Kidney (tissue), 14 donors: Measurements from ENCODE around the gene ITGA3. TPM values are rescaled to one million over a fixed set of nuclear protein-coding genes. Genes with fewer than 3 reads are reported as not detected.

Experiments used
- DNase-seq, 5 donors: peaks; one replicate each; pipeline ENCODE4 v3.0.0-alpha.2; 2013 to 2020
- FAIRE-seq: peaks from 2 replicates; lab custom pipeline; 2012; peaks lifted over from hg19 to GRCh38; lab: Jason Lieb, UNC
- H3K27ac ChIP-seq, 2 donors: one replicate each; pipeline ENCODE4 v1.7.0; 2013; ENCODE audit warnings: low read depth in 2 of 2, low read length in 2 of 2, inconsistent platforms in 1 of 2
- H3K27me3 ChIP-seq: one replicate; pipeline ENCODE4 v1.7.1; 2013; ENCODE audit warnings: low read length, inconsistent platforms; ENCODE audit not compliant: control insufficient read depth, insufficient read depth
- H3K36me3 ChIP-seq, 3 donors: one replicate each; pipeline versions ENCODE4 v1.7.0 to v1.7.1; 2013; ENCODE audit warnings: low read length in 3 of 3, control low read depth in 1 of 3, inconsistent platforms in 1 of 3; ENCODE audit not compliant: insufficient read depth in 3 of 3, control insufficient read depth in 2 of 3
- H3K4me1 ChIP-seq, 3 donors: one replicate each; pipeline versions ENCODE4 v1.7.0 to v1.7.1; 2013; ENCODE audit warnings: low read length in 3 of 3, inconsistent platforms in 1 of 3, low read depth in 1 of 3; ENCODE audit not compliant: control insufficient read depth in 2 of 3, insufficient read depth in 2 of 3
- H3K4me3 ChIP-seq, 3 donors: one replicate each; pipeline versions ENCODE4 v1.7.0 to v1.8.1; 2013; ENCODE audit warnings: low read length in 3 of 3, control low read depth in 1 of 3, inconsistent platforms in 1 of 3
- H3K9ac ChIP-seq, 3 donors: one replicate each; pipeline versions ENCODE4 v1.7.0 to v1.7.1; 2013; ENCODE audit warnings: low read length in 3 of 3, control low read depth in 1 of 3, inconsistent platforms in 1 of 3
- H3K9me3 ChIP-seq, 3 donors: one replicate each; pipeline versions ENCODE4 v1.7.0 to v1.7.1; 2013; ENCODE audit warnings: low read length in 3 of 3, control low read depth in 1 of 3, inconsistent platforms in 1 of 3; ENCODE audit not compliant: control insufficient read depth in 2 of 3, insufficient read depth in 1 of 3
- intact Hi-C: fragments of 100-400 bp; cut with DNase I; formaldehyde crosslinking; loops from one replicate; pipeline ENCODE4 v1.11.1; 2022
- polyA plus RNA-seq: library from polyadenylated mRNA; stranded (reverse); fragments of 350-450 nt; fragmentation: Illumina TruSeq; extraction: RNeasy Lipid Tissue Mini Kit (QIAGEN cat#74804); gene quantifications from one replicate; pipeline ENCODE4 v1.2.3, GENCODE V29; 2014; ENCODE audit warnings: low read depth, low replicate concordance; ENCODE audit not compliant: insufficient read depth
- total RNA-seq: library from RNA; stranded (reverse); fragmentation: NEBNext Ultra II Directional; extraction: Animal tissue kit (Norgen Biotek cat#: 25700); gene quantifications from one replicate; pipeline ENCODE4 v1.2.1, GENCODE V29; 2021
- TF ChIP-seq, protein P1 (sequence below): IDR thresholded peaks from 3 replicates; pipeline ENCODE4 v1.5.1; 2012; ENCODE audit warnings: mild to moderate bottlenecking, moderate library complexity, borderline replicate concordance; ENCODE audit not compliant: insufficient read depth; ENCODE audit errors: extremely low read depth
- donor health status: control.
- donor health status: control.
- donor health status: control.
- donor health status: control.
- donor health status: control.
- donor health status: DM: yes; HTN: yes; CAD: no.
- donor health status: Normal renal cell carcinoma (clear cell type).

ITGA3 gene
- total and polyA plus RNA-seq, 2 donors from 2014 or later, result 117 to 367 TPM

GRCh38 chr17:50087246-50087911, 31.5 kb downstream of the ITGA3 start:
- no peaks in the 10 kb centered on the region for H3K27me3 ChIP-seq
- no peak overlapping the region for H3K9ac ChIP-seq
- FAIRE-seq, result no peak
- DNase-seq, result peak; percentile 54 to 89 (median 85)
- intact Hi-C loops, result loop anchor here (10.0 kb wide), 1 partner anchor 63 kb away; no protein-coding TSS in a partner anchor
- peaks cover 0 to 16% (median 3%) of the 10 kb centered on the region in 3 donors for H3K36me3 ChIP-seq
- TF ChIP-seq, protein P1, sequence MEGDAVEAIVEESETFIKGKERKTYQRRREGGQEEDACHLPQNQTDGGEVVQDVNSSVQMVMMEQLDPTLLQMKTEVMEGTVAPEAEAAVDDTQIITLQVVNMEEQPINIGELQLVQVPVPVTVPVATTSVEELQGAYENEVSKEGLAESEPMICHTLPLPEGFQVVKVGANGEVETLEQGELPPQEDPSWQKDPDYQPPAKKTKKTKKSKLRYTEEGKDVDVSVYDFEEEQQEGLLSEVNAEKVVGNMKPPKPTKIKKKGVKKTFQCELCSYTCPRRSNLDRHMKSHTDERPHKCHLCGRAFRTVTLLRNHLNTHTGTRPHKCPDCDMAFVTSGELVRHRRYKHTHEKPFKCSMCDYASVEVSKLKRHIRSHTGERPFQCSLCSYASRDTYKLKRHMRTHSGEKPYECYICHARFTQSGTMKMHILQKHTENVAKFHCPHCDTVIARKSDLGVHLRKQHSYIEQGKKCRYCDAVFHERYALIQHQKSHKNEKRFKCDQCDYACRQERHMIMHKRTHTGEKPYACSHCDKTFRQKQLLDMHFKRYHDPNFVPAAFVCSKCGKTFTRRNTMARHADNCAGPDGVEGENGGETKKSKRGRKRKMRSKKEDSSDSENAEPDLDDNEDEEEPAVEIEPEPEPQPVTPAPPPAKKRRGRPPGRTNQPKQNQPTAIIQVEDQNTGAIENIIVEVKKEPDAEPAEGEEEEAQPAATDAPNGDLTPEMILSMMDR, result peak; percentile 93
- no peak overlapping the region for H3K4me3 ChIP-seq
- H3K9me3 ChIP-seq, result no peaks in the 10 kb centered on the region
- H3K27ac ChIP-seq, result no peak overlapping the region
- H3K4me1 ChIP-seq, result no peaks in the 10 kb centered on the region

DNA sequence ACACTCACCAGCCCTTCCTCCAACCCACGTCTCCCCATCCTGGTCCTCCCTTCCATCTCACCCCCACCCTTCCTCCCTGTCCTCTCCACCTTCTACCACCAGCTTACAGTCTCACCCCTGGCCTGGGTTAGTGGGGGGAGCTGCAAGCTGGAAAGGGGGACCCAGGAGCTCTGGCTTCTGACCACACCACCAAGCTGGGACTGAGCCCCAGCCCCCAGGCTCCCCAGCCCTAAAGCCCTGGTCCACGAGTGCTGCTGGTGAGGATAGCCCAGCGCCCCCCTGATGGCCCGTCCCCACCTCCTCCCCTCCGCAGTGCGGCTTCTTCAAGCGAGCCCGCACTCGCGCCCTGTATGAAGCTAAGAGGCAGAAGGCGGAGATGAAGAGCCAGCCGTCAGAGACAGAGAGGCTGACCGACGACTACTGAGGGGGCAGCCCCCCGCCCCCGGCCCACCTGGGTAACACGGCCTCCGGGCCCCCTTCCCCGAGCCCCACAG, 32.0 kb downstream of the ITGA3 start:
- DNase-seq, result peak in 1 of 5 donors; percentile 51
- H3K4me1 ChIP-seq, result no peaks in the 10 kb centered on the region
- TF ChIP-seq, protein P1, result no peak
- no peak overlapping the region for H3K27ac ChIP-seq
- H3K9me3 ChIP-seq, result no peaks in the 10 kb centered on the region
- H3K9ac ChIP-seq, result no peak overlapping the region
- H3K4me3 ChIP-seq, result no peak overlapping the region
- intact Hi-C loops, result loop anchor here (10.0 kb wide), 1 partner anchor 63 kb away; no protein-coding TSS in a partner anchor
- H3K36me3 ChIP-seq, result peaks cover 0 to 13% (median 3%) of the 10 kb centered on the region in 3 donors
- no peaks in the 10 kb centered on the region for H3K27me3 ChIP-seq
- FAIRE-seq, result no peak

DNA sequence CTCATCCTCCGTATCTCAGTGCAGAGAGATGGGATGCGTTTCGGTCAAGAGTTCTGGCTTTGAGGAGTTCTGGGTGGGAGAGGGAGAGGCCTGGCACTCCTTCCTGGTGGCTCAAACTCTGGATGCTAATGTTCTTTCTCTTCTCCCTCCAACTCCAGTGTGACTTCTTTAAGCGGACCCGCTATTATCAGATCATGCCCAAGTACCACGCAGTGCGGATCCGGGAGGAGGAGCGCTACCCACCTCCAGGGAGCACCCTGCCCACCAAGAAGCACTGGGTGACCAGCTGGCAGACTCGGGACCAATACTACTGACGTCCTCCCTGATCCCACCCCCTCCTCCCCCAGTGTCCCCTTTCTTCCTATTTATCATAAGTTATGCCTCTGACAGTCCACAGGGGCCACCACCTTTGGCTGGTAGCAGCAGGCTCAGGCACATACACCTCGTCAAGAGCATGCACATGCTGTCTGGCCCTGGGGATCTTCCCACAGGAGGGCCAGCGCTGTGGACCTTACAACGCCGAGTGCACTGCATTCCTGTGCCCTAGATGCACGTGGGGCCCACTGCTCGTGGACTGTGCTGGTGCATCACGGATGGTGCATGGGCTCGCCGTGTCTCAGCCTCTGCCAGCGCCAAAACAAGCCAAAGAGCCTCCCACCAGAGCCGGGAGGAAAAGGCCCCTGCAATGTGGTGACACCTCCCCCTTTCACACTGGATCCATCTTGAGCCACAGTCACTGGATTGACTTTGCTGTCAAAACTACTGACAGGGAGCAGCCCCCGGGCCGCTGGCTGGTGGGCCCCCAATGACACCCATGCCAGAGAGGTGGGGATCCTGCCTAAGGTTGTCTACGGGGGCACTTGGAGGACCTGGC, 33.3 kb downstream of the ITGA3 start:
- peaks cover 0 to 12% (median 3%) of the 10 kb centered on the region in 3 donors for H3K36me3 ChIP-seq
- H3K9ac ChIP-seq, result no peak overlapping the region
- H3K27ac ChIP-seq, result no peak overlapping the region
- FAIRE-seq, result no peak
- no peaks in the 10 kb centered on the region for H3K4me1 ChIP-seq
- H3K4me3 ChIP-seq, result no peak overlapping the region
- no peaks in the 10 kb centered on the region for H3K27me3 ChIP-seq
- intact Hi-C loops, result loop anchor here (10.0 kb wide), 1 partner anchor 64 kb away; no protein-coding TSS in a partner anchor
- TF ChIP-seq, protein P1, result no peak
- no peaks in the 10 kb centered on the region for H3K9me3 ChIP-seq
- no peak for DNase-seq
